Activated CD8-positive, alpha-beta memory T cell treated with anti-CD3 and anti-CD28 coated beads, Interleukin-2, amount 50 U/mL, for 24 hours (primary cell): ENCODE measurements around the gene CCNY.
"Not testable (repeated sequence)": the region's sequence is repeated elsewhere in the genome, so short reads cannot be mapped to it uniquely, and the experiment has no call there.

Source experiments
- DNase-seq: peaks from one replicate; pipeline ENCODE4 v3.0.0-alpha.2; 2020; ENCODE audit errors: extremely low read depth

The CCNY gene

DNA sequence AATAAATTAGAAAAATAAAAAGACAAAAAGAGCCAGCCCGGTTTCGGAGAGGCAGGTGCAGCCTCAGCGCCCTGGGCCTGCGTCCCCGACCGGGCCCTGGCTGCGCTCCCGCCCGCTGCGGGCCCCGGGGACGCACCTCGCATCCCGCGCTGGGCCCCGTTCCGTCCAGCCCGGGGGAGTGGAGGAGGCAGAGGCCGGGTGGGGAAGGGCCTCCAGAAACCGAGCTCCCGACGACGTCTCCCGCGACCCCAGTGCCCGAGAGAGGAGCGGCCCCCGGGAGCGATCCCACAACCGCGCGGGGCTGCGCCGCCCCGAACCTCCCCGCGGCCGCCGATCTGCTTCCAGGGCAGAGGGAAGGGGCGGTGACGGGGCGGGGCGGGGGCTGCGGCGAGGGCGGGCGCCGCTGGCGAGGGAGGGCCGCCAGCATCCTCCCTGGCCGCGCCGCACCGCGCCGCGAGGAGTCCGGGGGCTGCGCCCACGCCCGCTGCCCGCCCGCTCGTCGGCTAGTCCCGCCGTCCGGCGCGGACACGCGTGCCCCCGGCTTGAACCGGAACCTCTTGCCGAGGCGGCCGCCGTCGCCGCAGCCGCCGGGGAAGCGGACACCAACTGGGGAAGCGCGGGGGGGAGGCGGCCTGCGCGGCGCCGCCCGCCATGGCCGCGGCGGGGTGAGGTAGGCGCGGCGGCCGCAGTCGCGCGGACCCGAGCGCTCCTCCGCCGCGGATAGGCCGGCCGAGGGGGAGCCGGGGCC lies at the start of gene CCNY:
Gene CCNY, plus strand, starts transcription at position 426 of the 748 bp plus-strand sequence. CDS start 545 bp downstream, outside the sequence.
- DNase-seq: no peak

DNA sequence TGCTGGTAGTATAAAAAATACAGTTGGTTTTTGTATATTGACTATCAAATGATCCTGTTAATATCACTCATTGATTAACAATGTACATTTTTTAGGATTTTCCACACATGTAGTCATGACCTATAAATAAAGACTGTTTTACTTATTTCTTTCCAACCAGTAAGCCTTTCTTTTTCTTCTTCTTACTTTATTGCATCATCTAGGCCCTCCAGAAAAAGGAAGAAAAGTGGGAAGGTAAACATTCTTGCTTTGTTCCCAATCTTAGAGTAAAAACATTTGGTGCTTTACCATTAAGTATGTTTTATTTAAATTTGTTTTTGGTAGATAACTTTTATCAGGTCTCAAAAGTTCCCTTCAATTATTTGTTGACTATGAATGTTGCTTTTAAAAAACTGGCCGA lies 47.1 kb upstream of the CCNY start:
- DNase-seq: no peak

DNA sequence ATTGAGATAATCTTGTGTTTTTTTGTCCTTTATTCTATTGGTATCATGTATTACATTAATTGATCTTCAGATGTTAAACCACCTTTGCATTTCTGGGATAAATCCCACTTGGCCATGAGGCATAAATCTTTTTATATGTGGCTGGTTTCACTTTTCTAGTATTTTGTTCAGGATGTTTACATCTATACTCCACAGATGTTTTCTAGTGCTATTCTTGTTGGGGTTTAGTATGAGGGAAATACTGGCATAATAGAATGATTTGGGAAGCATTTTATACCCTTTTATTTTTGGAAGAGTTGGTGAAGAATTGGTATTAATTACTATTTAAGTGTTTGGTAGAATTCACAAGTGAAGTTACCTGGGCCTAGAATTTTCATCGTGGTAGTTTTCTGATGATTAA lies 41.8 kb upstream of the CCNY start:
- DNase-seq: no peak

DNA sequence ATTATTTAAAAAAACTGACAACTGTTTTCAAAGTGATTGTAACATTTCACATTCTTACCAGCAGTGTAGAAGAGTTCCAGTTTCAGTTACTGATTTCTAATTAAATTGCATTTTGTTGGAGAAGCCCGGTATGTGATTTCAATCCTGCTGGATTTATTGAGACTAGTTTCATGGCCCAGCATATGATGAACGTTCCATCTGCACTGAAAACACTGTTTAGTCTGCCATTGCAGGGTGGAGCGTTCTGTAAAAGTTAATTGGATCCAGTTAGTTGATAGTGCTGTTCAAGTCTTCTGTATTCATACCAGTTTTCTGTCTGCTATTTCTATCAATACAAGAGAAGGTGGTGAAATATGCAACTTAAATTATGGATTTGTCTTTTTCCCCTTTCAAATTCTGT lies 37.3 kb upstream of the CCNY start:
- no peak for DNase-seq

DNA sequence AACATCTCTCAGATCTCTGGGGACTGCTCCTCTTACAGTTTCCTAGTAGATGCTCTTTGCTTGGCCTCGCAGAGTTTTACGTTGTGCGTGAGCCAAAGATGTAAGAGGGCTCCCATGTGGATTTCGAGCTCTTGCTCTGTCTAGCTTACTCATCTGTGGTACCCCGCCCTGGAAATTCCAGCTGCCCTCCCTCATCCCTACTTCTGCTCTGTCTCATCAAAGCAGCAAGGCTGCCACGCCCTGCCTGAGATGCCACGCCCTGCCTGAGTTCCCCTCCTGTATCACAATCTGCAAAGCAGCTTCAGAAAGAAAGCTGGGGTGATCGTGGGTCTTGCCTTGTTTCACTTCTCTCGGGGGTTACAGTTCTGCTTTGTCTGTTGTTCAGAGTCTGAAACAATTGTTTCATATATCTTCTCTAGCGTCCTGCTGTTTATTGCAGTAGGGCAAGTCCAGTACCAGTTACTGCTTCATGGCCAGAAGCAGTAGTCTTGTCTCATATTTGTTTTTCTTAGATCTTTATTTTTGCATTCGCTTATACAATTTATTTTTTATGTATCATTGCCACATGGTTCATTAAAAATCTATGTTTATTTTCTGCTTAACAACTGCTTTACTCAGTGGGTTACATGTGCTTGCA lies 36.1 kb upstream of the CCNY start:
- DNase-seq: no peak

DNA sequence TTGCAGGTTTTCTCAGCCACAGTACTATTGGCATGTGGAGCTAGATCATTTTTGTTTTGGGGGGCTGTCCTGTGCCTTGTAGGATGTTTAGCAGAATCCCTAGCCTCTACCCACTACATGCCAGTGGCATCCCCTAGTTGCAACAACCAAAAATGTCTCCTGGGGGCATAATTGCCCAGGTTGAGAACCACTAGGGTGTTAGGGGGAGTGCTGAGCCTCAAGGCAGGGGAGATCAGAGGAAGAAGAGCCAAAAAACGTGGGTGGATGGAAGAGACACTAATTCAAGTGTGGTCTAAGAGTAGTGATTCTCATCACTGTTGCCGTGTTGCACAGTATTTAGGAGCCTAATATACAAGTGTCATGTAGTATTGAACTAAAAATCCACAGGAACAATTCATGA lies 31.7 kb upstream of the CCNY start:
- no peak for DNase-seq

DNA sequence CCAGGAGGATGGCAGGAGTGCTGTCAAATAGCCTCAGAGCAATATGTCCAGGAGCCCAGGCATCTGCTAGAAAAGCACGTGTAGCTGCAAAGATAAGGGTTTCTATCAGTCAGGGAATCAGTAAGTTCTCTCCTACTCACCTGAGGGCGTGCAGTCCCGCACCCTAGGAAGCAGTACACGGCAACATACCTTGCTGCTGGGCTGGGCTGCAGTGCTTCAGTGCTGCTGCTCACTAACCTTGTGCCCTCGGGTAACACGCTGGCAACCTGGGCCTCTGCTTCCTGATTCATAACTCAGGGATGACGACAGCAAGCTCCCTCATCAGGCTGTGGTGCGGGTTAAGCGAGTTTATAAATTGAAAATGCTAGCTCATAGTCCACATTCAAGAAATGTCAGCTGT lies 29.5 kb upstream of the CCNY start:
- no peak for DNase-seq

DNA sequence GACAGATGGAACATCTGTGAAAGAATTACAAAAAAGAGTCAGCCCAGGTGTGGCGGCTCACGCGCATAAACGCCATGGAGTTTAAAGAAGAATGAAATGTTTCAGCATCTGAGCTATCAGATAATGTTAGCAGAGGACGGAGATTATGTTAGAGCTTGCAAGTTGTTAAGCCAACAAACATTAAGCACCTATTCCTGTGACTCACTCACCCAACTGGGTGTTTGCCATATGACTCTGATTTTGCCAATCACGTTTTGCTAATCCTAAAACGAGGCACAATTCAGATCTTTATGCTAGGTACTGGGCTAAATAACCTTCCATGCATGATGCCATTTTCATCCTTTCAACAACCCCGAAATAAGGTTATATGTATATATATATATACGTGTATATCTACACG lies 29.0 kb upstream of the CCNY start:
- DNase-seq: no peak

DNA sequence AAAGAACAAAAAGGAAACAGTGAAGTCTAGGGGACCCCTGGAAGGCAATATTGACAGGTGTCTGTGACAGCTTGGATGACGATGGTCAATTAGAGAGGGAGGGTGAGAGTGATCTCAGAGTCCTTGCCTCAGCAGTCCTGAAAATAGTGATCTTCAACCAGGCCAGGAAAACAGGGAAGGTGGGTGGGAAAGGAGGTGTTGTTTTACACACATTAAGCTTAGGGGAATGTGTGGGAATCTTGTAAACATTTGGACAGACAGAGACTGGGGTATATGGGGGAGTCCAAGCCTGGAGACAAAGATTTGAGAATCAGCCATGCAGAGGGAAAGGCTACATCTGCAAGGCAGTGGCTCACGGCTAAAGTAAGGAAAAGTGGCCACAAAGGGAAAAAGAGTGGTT lies 27.5 kb upstream of the CCNY start:
- DNase-seq: no peak

DNA sequence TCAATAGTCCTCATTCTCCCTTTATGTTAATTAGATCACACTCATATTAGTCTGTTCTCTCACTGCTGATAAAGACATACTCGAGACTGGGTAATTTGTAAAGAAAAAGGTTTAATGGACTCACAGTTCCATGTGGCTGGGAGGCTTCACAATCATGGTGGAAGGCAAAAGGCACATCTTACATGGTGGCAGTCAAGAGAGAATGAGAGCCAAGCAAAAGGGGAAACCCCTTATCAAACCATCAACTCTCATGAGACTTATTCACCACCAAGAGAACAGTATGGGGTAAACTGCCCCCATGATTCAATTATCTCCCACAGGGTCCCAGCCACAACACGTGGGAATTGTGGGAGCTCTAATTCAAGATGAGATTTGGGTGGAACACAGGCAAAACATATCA lies 22.2 kb upstream of the CCNY start:
- DNase-seq: not testable (repeated sequence)

DNA sequence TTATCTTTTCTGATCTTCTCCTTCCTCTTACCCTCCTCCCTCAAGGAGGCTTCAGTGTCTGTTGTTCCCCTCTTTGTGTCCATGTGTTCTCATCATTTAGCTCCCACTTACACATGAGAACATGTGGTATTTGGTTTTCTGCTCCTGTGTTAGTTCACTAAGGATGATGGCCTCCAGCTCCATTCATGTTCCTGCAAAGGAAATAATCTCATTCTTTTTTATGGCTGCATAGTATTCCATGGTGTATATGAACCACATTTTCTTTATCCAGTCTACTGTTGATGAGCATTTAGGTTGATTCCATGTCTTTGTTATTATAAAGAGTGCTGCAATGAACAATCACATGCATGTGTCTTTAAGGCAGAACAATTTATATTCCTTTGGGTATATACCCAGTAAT lies 21.1 kb upstream of the CCNY start:
- not testable (repeated sequence) for DNase-seq

DNA sequence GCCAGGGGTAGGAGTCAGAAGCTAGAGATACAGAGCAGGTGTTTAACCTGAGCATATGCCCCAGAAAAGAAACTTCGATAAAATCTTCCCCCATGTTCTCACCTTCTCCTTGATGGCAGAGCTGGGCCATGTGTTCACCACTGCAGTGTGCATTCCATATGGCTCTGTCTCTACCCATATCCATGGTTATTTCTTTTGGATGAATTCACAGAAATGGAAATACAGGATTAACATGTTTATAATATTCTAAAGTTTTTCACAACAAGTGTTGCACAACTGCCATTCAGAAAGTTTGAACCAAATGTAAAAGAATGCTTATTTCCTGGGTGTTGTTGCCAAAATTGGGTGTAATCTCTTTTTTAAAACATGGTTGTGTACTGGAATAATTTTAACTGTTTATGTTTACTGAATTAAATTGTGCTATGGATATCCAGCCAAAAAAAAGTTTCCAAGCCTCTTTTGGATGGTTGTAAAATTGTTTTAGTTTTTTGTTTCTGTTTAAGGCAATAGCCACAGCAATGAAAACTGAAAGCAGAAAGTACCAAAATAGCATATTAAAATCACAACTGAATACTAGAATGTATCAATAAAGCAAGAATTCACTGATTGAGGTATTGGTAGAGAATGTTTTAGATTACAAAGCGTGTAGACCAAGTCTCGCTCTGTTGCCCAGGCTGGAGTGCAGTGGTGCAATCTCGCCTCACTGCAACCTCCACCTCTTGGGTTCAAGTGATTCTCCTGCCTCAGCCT lies 19.9 kb upstream of the CCNY start:
- DNase-seq: no peak

DNA sequence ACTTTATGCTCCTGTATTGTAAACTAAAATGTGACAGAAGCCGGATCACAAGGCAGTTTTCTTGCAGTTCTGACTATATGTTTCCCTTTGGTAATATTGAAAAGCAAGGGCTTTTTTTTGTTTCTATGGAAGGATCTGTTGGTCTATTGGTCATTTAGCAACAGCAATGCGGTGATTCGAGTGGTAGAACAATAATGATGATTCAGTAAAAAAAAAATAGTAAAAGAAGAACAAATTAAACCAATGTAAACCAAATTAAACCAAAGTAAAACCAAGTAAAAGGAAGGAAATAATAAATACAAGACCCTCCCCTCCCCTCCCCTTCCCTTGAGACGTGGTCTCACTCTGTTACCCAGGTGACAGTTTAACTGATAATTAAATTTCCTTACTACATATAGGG lies 17.8 kb upstream of the CCNY start:
- no peak for DNase-seq

DNA sequence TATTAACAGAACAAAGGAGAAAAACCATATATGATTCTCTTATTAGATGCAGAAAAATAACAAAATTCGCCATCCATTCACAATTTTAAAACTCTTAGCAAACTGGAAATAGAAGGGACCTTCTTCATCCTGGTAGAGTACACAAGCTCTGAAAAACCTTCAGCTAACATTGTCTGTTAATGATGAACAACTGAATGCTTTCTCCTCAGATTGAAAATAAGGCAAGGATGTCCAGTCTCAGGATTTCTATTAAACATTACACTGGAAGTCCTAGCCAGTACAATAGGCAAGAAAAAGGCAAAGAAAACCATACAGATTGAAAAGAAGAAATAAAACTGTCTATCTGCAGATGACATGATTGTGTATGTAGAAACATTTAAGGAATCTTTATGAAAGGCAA lies 16.0 kb upstream of the CCNY start:
- DNase-seq: no peak

DNA sequence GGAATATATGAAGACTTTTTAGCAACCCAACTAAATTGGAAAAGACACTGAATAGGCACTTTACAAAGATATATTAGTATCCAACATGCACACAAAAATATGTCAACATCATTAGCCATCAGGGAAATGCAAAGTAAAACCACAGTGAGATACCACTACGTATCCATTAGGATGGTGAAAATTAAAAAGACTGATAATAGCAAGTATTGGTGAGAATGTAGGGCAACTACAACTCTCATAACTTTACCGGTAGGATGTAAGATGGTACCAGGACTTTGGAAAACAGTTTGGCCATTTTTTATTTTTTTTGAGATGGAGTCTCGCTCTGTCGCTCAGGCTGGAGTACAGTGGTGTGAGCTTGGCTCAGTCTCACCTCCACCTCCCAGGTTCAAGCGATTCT lies 13.7 kb upstream of the CCNY start:
- DNase-seq: no peak

DNA sequence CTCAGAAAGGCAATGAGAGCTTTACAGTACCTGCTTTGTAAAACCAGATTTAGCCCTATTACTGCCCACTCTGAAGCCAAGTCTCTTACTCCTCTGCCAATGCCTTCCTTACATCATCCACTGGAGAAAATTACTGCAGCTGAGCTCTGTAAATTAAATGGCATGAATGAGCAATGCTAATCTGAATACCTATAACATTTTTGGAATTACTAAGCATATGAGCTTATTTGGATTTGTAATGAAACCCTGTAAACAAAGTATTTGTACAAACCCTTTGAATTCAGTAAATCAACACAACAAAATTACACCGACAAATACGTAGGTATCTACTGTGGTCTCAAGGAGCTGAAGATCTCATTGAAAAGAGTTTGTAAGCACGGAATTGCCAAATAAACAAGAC lies 12.1 kb upstream of the CCNY start:
- DNase-seq: no peak

DNA sequence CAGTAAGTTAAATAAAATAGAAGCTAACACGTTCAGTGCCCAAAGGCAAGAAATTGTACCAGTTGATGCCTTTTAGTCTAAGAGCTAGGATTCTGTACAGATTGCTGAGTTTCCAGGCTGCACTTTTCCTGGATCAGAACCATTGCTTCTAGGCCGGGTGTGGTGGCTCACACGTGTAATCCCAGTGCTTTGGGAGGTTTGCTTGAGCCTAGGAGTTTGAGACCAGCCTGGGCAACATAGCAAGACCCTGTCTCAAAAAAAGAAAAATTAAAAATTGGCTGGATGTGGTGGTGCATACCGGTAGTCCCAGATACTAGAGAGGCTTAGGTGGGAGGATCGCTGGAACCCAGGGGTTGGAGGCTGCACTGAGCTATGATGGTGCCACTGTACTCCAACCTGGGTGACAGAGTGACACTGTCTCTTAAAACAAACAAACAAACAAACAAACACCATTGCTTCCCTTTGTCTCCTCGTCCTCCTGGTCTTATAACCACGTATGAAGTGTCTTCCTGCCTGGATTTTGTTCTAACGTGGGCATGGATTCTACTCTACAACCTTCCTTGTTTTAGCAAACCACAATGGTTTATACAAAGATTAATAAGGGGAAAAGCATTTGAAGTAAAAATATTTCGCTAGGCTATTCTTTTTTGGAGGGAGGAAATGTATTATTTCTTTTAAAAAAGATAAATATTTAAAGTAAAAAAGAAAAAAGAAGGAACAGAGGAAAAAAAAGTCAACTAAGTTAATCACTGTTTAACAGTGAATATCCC lies 9.7 kb upstream of the CCNY start:
- DNase-seq: no peak

DNA sequence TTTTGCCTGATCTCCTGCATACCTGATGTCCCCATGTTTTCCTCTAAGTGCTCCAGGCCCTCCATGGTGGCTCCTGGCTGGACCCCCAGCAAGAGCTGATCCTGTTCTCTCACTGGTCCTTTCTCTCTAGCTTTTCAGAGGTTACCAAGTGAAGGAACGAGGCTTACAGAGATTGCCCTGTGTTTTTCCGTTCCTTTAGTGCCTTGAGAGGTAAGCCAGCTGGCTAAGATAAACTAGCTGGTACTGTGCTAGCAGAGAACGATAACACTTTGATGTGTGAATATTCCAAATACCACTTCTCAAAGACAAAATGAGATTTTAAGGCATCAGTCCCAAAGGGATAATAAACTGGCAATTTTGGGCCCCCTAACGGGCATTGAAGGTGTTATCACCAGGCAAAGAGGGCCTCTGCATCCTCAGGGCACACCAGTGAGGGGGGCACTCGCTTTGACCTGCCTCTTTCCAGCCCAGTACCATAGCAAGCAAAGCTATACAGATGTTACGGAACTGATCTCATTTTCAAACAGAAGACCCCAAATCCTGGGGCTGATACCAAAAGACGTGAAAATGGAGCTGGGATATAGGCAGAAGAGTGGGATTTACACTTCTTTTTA lies 8.4 kb upstream of the CCNY start:
- no peak for DNase-seq

DNA sequence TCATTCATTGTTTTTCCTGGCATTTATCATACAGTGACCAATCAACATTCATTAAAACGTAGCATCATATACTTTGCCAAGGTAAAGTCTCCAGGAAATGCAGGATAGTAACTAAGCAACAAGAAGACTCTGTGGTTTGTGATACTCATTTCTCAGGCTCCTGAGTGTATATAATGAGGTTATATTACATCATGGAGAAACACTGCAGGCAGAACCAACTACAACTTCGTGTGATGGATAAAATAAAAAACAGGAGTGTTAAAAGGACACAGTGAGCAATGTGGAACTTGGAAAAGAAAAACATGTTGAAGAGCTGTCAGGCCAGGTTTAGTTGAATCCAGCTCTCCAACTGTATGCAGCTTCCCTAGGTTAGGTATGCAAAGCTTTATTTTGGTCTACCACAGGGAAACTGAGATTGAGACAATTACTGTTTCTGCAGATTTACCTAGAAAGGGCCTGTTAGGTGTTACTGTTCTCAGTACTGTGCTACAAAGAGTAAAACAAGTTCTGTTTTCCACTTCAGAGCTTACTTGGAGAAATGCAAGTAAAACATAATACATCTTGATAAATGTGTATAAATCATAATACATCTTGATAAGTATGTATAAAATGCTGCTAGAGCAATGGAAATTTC lies 7.8 kb upstream of the CCNY start:
- DNase-seq: no peak

DNA sequence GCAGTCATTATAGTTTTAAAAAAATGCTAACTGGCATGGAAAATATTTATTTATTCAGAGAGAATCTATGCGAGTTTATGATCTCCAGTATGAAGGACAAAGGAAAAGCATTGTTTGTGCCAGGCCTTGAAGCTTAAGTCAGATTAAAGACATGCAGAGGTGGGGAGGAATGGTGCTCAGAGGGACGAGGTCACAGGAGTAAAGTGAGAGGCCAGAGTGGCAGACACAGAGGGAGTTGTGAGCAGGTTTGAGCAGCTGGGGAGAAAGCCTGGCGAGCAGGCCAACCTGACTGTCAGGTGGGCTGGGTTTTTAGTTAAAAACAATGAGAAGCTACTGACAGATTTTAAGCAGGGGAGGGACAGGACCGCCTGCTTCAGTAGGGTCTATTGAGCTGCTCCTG lies 6.8 kb upstream of the CCNY start:
- DNase-seq: no peak

DNA sequence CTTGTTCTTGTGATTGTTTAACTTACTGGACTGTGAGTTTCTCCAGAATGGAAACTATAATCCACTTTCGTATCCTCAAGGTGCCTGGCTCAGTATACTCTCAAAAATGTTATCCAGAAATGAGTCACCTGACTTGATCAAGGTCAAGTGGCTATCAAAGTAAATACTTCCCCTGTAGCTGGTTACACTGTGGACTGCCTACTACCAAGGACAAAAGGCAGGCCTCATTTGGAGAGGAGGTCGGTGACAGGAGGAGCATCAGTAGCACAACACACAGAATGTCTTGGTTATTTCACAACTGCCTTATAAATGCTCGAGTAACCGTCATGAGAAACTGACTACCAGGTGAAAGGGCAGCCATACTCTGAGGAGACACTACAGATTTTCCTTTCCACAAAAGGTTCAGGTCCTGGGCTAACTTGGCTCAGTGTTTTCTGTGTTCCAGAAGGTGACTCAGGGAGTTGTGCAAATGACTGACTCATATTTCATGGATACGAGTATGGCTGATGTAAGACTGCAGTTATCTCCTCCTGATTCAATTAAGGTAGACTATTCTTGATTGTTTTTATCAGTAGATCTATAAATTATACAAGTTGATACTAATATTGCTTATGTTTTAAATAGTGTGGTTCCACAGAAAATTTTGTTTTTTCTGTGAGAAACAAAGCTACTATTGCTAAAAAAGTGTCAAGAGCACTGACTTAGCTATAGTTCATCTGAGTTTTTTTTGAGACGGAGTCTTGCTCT lies 4.2 kb upstream of the CCNY start:
- no peak for DNase-seq
